K562 (cell line): ENCODE data around the gene EME1. TPM values are rescaled to one million over a fixed set of nuclear protein-coding genes. Genes with fewer than 3 reads are reported as not detected.

Experiments used
- BRF2 ChIP-seq: IDR thresholded peaks from 3 replicates; pipeline ENCODE4 v1.6.1; 2011; ENCODE audit warnings: borderline replicate concordance, mild to moderate bottlenecking; ENCODE audit not compliant: insufficient read length, insufficient read depth
- CC2D1A ChIP-seq: fragments of 450-650 bp; IDR thresholded peaks from 2 replicates; pipeline ENCODE4 v1.6.1; 2017; ENCODE audit warnings: mild to moderate bottlenecking
- FOXP1 ChIP-seq: sonication (generic); formaldehyde crosslinking; IDR thresholded peaks from 2 replicates; pipeline ENCODE4 v1.8.0; 2022; ENCODE audit warnings: mild to moderate bottlenecking, missing genetic modification reagents
- MBD2 ChIP-seq: sonication (generic); IDR thresholded peaks from 2 replicates; pipeline ENCODE4 v1.6.1; 2016; ENCODE audit warnings: low read depth, borderline replicate concordance
- MEF2A ChIP-seq: IDR thresholded peaks from 2 replicates; pipeline ENCODE4 v1.6.1; 2011; ENCODE audit warnings: low read depth, mild to moderate bottlenecking, low read length, moderate library complexity; ENCODE audit not compliant: control insufficient read depth
- TCF7L2 ChIP-seq: fragments of 150-350 bp; IDR thresholded peaks from 2 replicates; pipeline ENCODE4 v1.6.1; 2016; ENCODE audit warnings: low read depth, mild to moderate bottlenecking, low read length, moderate library complexity
- YY1 ChIP-seq, 3 experiments: IDR thresholded peaks; 2 replicates each; pipeline ENCODE4 v1.6.1; 2011; ENCODE audit warnings: low read length in 2 of 3, mild to moderate bottlenecking in 2 of 3, moderate library complexity in 2 of 3, borderline replicate concordance in 1 of 3, control low read depth in 1 of 3, low read depth in 1 of 3; ENCODE audit not compliant: insufficient read depth in 3 of 3, insufficient replicate concordance in 2 of 3, control insufficient read depth in 1 of 3, insufficient read length in 1 of 3; ENCODE audit errors: extremely low read depth in 1 of 3
- ZBTB8A ChIP-seq: fragments of 450-650 bp; IDR thresholded peaks from 2 replicates; pipeline ENCODE4 v1.6.1; 2018; ENCODE audit warnings: mild to moderate bottlenecking, moderate library complexity; ENCODE audit not compliant: partially characterized antibody
- ZNF174 ChIP-seq: fragments of 250-450 bp; sonication (Bioruptor Pico); IDR thresholded peaks from 2 replicates; pipeline ENCODE4 v1.4.0; 2020; ENCODE audit warnings: mild to moderate bottlenecking
- polyA plus RNA-seq, 8 experiments: library from polyadenylated mRNA; depleted of rRNA in 4 of 8; stranded (reverse) in 5 of 8; unstranded in 3 of 8; fragments of >200 nt; fragmentation: Nextera tagmentation in 2 of 8; fragmentation: Illumina TruSeq in 1 of 8; extraction: Ambion mirVana in 2 of 8; extraction: Trizol in 1 of 8; gene quantifications; 2 replicates each; pipeline versions ENCODE4 v1.2.1 to v1.2.3, GENCODE V29; 2011 to 2014; ENCODE audit warnings: inconsistent platforms in 1 of 8, missing spikeins in 1 of 8
- total RNA-seq, 7 experiments: library from RNA; depleted of rRNA in 6 of 7; stranded (reverse); fragments of >200 nt in 6 of 7; fragmentation: Illumina TruSeq in 2 of 7; extraction: Trizol in 2 of 7; gene quantifications; 2 replicates each; pipeline versions ENCODE4 v1.2.1 to v1.2.3, GENCODE V29; 2011 to 2021; ENCODE audit warnings: low replicate concordance in 1 of 7
- TF ChIP-seq, protein P1 (sequence below): fragments of 450-650 bp; IDR thresholded peaks from 2 replicates; pipeline ENCODE4 v1.6.1; 2016; ENCODE audit warnings: mild to moderate bottlenecking, moderate library complexity

Gene EME1
- total and polyA plus RNA-seq, 9 of the 15 experiments (the other 6 are each of a cell fraction or from before 2014, with no cell fraction given): 14.6 to 44.1 (median 24.0) TPM

- TF ChIP-seq, protein P1, sequence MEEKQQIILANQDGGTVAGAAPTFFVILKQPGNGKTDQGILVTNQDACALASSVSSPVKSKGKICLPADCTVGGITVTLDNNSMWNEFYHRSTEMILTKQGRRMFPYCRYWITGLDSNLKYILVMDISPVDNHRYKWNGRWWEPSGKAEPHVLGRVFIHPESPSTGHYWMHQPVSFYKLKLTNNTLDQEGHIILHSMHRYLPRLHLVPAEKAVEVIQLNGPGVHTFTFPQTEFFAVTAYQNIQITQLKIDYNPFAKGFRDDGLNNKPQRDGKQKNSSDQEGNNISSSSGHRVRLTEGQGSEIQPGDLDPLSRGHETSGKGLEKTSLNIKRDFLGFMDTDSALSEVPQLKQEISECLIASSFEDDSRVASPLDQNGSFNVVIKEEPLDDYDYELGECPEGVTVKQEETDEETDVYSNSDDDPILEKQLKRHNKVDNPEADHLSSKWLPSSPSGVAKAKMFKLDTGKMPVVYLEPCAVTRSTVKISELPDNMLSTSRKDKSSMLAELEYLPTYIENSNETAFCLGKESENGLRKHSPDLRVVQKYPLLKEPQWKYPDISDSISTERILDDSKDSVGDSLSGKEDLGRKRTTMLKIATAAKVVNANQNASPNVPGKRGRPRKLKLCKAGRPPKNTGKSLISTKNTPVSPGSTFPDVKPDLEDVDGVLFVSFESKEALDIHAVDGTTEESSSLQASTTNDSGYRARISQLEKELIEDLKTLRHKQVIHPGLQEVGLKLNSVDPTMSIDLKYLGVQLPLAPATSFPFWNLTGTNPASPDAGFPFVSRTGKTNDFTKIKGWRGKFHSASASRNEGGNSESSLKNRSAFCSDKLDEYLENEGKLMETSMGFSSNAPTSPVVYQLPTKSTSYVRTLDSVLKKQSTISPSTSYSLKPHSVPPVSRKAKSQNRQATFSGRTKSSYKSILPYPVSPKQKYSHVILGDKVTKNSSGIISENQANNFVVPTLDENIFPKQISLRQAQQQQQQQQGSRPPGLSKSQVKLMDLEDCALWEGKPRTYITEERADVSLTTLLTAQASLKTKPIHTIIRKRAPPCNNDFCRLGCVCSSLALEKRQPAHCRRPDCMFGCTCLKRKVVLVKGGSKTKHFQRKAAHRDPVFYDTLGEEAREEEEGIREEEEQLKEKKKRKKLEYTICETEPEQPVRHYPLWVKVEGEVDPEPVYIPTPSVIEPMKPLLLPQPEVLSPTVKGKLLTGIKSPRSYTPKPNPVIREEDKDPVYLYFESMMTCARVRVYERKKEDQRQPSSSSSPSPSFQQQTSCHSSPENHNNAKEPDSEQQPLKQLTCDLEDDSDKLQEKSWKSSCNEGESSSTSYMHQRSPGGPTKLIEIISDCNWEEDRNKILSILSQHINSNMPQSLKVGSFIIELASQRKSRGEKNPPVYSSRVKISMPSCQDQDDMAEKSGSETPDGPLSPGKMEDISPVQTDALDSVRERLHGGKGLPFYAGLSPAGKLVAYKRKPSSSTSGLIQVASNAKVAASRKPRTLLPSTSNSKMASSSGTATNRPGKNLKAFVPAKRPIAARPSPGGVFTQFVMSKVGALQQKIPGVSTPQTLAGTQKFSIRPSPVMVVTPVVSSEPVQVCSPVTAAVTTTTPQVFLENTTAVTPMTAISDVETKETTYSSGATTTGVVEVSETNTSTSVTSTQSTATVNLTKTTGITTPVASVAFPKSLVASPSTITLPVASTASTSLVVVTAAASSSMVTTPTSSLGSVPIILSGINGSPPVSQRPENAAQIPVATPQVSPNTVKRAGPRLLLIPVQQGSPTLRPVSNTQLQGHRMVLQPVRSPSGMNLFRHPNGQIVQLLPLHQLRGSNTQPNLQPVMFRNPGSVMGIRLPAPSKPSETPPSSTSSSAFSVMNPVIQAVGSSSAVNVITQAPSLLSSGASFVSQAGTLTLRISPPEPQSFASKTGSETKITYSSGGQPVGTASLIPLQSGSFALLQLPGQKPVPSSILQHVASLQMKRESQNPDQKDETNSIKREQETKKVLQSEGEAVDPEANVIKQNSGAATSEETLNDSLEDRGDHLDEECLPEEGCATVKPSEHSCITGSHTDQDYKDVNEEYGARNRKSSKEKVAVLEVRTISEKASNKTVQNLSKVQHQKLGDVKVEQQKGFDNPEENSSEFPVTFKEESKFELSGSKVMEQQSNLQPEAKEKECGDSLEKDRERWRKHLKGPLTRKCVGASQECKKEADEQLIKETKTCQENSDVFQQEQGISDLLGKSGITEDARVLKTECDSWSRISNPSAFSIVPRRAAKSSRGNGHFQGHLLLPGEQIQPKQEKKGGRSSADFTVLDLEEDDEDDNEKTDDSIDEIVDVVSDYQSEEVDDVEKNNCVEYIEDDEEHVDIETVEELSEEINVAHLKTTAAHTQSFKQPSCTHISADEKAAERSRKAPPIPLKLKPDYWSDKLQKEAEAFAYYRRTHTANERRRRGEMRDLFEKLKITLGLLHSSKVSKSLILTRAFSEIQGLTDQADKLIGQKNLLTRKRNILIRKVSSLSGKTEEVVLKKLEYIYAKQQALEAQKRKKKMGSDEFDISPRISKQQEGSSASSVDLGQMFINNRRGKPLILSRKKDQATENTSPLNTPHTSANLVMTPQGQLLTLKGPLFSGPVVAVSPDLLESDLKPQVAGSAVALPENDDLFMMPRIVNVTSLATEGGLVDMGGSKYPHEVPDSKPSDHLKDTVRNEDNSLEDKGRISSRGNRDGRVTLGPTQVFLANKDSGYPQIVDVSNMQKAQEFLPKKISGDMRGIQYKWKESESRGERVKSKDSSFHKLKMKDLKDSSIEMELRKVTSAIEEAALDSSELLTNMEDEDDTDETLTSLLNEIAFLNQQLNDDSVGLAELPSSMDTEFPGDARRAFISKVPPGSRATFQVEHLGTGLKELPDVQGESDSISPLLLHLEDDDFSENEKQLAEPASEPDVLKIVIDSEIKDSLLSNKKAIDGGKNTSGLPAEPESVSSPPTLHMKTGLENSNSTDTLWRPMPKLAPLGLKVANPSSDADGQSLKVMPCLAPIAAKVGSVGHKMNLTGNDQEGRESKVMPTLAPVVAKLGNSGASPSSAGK: no peak
- TF ChIP-seq ZBTB8A: no peak
- TF ChIP-seq ZNF174 (CRISPR knock-in tag): no peak
- TF ChIP-seq TCF7L2: no peak
- TF ChIP-seq FOXP1 (CRISPR knock-in tag): no peak
- no peak for TF ChIP-seq BRF2
- TF ChIP-seq MBD2: no peak
- TF ChIP-seq CC2D1A: no peak
- TF ChIP-seq YY1 (IDR thresholded peaks at IDR 0.05; ENCODE audit: borderline replicate concordance in 1 of 3, control insufficient read depth in 1 of 3, extremely low read depth in 1 of 3, insufficient read depth in 3 of 3, insufficient read length in 1 of 3, insufficient replicate concordance in 2 of 3, low read depth in 1 of 3, low read length in 2 of 3): no peak
- TF ChIP-seq MEF2A: no peak
These were observed 28.2 kb upstream of the EME1 start (continued) for GRCh38 chr17:50344731-50345365.
